ENCODE results near the gene CHRM3. TPM values are rescaled to one million over a fixed set of nuclear protein-coding genes. Genes with fewer than 3 reads are reported as not detected.
"Not testable (repeated sequence)": the region's sequence is repeated elsewhere in the genome, so short reads cannot be mapped to it uniquely, and the experiment has no call there.

Gene CHRM3
- total RNA-seq, 1 donor from 2014 or later, result 0.06 TPM

DNA sequence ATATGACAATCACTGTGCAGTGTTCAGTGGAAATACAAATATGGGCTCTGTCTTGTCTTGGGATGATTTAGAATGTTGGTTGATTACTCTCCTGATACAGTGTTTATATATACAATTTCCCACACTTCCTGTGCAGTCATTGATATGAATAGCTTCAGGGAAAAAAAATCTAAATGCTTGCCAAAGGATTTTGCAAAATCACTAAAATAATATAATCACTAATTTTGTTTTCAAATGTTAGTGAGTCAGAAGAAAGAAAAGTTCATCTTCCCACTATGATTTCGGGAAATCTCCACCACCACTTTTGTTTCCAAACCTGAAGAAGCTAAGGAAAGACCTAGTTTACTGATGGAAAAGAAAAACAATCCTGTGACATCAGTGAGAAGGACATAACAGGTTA is 32.1 kb upstream of the CHRM3 start:
- TF ChIP-seq, protein P1, sequence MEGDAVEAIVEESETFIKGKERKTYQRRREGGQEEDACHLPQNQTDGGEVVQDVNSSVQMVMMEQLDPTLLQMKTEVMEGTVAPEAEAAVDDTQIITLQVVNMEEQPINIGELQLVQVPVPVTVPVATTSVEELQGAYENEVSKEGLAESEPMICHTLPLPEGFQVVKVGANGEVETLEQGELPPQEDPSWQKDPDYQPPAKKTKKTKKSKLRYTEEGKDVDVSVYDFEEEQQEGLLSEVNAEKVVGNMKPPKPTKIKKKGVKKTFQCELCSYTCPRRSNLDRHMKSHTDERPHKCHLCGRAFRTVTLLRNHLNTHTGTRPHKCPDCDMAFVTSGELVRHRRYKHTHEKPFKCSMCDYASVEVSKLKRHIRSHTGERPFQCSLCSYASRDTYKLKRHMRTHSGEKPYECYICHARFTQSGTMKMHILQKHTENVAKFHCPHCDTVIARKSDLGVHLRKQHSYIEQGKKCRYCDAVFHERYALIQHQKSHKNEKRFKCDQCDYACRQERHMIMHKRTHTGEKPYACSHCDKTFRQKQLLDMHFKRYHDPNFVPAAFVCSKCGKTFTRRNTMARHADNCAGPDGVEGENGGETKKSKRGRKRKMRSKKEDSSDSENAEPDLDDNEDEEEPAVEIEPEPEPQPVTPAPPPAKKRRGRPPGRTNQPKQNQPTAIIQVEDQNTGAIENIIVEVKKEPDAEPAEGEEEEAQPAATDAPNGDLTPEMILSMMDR (conservative IDR thresholded peaks at IDR 0.05; ENCODE audit: low read depth, low read length), result no peak
- no peak for DNase-seq (ENCODE audit: low read depth)
- H3K4me3 ChIP-seq (ENCODE audit: low read depth, low read length), result no peak overlapping the region

DNA sequence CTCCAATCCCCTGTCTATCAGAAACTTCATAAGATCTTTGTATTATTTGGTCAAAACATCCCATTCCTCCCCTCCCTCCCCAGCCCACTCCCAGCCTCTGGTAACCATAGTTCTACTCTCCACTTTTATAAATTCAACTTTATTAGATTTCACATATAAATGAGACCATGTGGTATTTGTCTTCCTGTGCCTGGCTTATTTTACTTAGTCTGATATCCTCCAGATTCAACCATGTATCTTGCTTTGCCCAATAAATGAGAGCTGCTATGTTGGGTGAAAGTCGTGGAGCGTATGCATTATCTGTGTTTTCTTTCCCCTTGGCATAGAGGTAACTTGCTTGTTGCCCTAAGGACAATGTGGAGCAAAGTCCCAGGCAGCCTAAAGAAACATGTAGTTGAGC is 28.5 kb upstream of the CHRM3 start:
- no peak for DNase-seq (ENCODE audit: low read depth)
- no peak overlapping the region for H3K4me3 ChIP-seq (ENCODE audit: low read depth, low read length)
- TF ChIP-seq, protein P1 (conservative IDR thresholded peaks at IDR 0.05; ENCODE audit: low read depth, low read length), result no peak

DNA sequence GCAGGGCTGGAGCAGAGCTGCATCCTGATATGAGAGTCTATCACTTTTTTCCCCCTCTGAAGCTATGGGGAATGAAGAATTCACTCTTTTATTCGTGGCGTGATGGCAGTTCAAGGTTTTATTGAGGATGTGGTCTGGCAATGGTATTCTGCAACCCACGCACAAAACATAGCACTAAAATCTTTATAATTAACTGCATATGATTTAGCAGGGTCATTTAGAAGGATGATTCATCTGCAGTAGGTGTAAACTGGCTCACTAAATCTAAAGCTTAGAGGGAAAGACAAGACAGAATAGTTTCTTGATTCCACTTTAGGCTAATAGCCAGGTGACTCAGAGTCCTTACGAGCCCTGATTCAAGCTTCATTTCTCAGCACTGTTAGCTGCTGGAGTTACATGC is 25.0 kb upstream of the CHRM3 start:
- DNase-seq (ENCODE audit: low read depth), result peak; percentile 32
- TF ChIP-seq, protein P1 (conservative IDR thresholded peaks at IDR 0.05; ENCODE audit: low read depth, low read length), result no peak
- H3K4me3 ChIP-seq (ENCODE audit: low read depth, low read length), result no peak overlapping the region

DNA sequence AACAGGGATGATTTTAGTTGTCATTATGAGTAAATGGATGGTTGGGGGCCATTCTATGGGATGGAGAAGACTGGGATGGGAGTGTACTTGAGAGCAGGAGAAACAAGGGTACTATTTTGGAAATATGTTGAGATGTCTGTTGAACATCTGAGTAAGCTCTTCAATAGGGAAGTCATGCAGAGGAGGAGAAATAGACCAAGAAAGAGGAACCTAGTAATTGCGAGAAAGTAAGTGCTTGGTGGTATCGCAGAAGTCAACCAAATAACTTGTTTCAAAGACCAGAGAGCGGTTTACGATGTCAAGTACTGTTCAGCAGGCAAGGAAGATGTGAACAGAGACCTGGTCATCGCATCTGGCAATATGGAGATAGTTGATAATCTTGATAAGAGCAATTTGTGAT is 22.4 kb upstream of the CHRM3 start:
- no peak overlapping the region for H3K4me3 ChIP-seq (ENCODE audit: low read depth, low read length)
- no peak for DNase-seq (ENCODE audit: low read depth)
- TF ChIP-seq, protein P1 (conservative IDR thresholded peaks at IDR 0.05; ENCODE audit: low read depth, low read length), result no peak

DNA sequence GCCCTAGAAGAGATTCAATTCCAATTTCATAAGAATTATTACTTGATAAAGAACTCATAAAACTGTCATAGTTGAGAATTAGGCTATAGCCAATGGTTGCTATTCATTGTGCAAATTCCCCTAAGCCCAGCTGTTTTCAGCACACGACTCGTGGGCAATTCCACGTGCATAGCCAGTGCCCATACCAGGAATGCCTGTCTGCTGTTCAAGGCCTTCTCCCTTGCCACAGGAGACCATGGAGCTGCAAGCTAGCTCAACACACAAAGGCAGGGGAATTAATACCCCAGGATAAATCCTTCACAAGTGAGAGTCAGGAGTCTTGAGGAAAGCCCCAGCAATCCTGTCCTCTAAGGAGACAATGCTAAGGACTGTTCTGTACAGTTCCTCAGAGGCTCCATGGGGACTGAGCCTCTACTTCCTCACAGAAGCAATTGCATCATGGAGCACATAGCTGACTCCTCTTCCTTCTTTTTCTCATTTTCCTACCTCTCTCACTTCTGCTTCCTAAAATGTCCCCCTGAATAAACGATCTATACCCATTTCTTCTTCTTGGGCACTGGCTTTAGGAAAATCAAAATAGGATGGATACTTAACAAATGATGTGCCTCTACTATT is 19.1 kb upstream of the CHRM3 start:
- H3K4me3 ChIP-seq (ENCODE audit: low read depth, low read length), result no peak overlapping the region
- DNase-seq (ENCODE audit: low read depth), result no peak
- TF ChIP-seq, protein P1 (conservative IDR thresholded peaks at IDR 0.05; ENCODE audit: low read depth, low read length), result no peak

DNA sequence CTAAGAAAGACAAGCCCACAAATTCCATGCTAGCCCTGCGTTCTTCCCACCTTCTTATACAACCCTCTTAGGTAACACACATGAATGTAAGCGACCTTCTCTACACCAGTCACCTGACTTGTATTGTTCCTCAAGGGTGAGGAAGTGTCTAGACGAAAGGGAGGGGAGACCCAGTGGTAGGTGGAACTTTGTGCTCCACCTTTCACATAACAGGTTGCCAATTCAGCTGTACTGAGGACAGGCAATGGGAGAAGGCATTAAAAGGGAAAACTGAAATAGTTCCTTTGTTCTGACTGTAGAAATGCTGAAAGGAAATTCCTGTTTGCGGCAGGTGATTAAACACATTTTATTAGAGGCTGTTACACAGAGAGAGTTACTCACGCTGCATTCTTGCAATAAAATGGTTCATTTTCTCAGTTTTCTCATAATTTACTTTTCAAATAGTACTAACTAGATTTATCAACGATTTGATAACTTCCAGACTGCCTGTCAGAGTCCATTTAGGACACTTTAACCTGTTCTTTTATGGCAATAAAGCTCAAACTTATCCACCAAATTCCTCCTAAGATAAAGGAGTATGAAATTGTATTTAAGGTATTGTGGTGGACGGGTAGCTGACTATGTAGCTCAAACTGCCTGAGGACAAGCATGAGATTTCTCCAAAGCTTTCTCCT is 17.8 kb upstream of the CHRM3 start:
- DNase-seq (ENCODE audit: low read depth), result no peak
- no peak overlapping the region for H3K4me3 ChIP-seq (ENCODE audit: low read depth, low read length)
- TF ChIP-seq, protein P1 (conservative IDR thresholded peaks at IDR 0.05; ENCODE audit: low read depth, low read length), result no peak

DNA sequence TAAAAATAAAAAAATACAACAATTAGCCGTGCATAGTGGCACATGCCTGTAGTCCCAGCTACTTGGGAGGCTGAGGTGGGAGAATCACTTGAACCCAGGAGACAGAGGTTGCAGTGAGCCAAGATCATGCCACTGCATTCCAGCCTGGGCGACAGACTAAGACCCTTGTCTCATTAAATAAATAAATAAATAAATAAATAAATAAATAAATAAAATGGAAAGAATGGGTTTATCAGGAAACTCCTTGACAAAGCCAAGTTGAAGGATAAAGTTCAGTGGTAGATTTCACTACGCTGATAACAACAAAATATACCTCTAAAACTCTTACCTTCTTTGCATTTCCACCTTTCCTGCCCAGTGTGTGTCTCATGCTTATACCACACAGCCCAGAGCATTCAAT is 15.5 kb upstream of the CHRM3 start:
- not testable (repeated sequence) for DNase-seq (ENCODE audit: low read depth); H3K4me3 ChIP-seq (ENCODE audit: low read depth, low read length)

All from epithelial cell of proximal tubule (primary cell).